Measurements from ENCODE around the gene BCL2L15. TPM values are rescaled to one million over a fixed set of nuclear protein-coding genes. Genes with fewer than 3 reads are reported as not detected.

The BCL2L15 gene
- total RNA-seq, 1 donor from 2014 or later: 0.06 TPM

- DNase-seq (ENCODE audit: low read depth): no peak
- no peak for TF ChIP-seq CTCF (conservative IDR thresholded peaks at IDR 0.05; ENCODE audit: low read depth, low read length)
- no peak overlapping the region for H3K4me3 ChIP-seq (ENCODE audit: low read depth, low read length)
Measured at GRCh38 chr1:113890816-113891215, 3.4 kb upstream of the BCL2L15 start.

GRCh38 chr1:113886417-113887401 lies 672 bp downstream of the BCL2L15 start:
- H3K4me3 ChIP-seq (ENCODE audit: low read depth, low read length): no peak overlapping the region
- TF ChIP-seq CTCF (conservative IDR thresholded peaks at IDR 0.05; ENCODE audit: low read depth, low read length): no peak
- no peak for DNase-seq (ENCODE audit: low read depth)

GRCh38 chr1:113881661-113882060 lies 5.7 kb downstream of the BCL2L15 start:
- no peak for TF ChIP-seq CTCF (conservative IDR thresholded peaks at IDR 0.05; ENCODE audit: low read depth, low read length)

GRCh38 chr1:113879739-113880038 lies 7.7 kb downstream of the BCL2L15 start:
- DNase-seq (ENCODE audit: low read depth): no peak
- H3K4me3 ChIP-seq (ENCODE audit: low read depth, low read length): no peak overlapping the region
- TF ChIP-seq CTCF (conservative IDR thresholded peaks at IDR 0.05; ENCODE audit: low read depth, low read length): no peak

More at GRCh38 chr1:113881661-113882060, 5.7 kb downstream of the BCL2L15 start:
- H3K4me3 ChIP-seq (ENCODE audit: low read depth, low read length): no peak overlapping the region
- no peak for DNase-seq (ENCODE audit: low read depth)

GRCh38 chr1:113876176-113876575 lies 11.2 kb downstream of the BCL2L15 start:
- TF ChIP-seq CTCF (conservative IDR thresholded peaks at IDR 0.05; ENCODE audit: low read depth, low read length): no peak
- no peak overlapping the region for H3K4me3 ChIP-seq (ENCODE audit: low read depth, low read length)
- no peak for DNase-seq (ENCODE audit: low read depth)

- peak; percentile 67 for DNase-seq (ENCODE audit: low read depth)
- no peak overlapping the region for H3K4me3 ChIP-seq (ENCODE audit: low read depth, low read length)
- TF ChIP-seq CTCF (conservative IDR thresholded peaks at IDR 0.05; ENCODE audit: low read depth, low read length): no peak
Measured at GRCh38 chr1:113875714-113876113, 11.7 kb downstream of the BCL2L15 start.
